Measurements from ENCODE around the gene BABAM2. TPM values are rescaled to one million over a fixed set of nuclear protein-coding genes. Genes with fewer than 3 reads are reported as not detected.

The BABAM2 gene
- total RNA-seq, 1 experiment from 2014 or later, result 46.1 TPM

DNA sequence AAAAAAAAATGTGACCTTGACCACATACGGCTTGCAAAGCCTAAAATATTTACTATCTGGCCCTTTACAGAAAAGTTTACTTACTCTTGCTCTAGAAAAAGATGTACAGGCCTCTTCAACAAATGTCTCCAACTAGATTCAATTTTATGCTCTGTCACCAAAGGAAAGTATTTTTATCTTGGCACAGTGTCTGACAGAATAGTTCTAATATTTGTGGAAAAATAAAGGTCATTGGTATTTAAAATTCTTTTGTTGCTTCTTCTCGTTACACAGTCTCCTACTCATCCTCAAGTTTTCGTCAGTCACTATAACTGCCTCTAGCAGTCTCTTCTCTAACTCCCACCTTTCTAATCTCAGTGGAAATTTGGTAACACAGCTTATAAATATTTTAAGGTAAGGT, 1.7 kb upstream of the BABAM2 start:
- DNase-seq, result no peak
- peaks cover 41% of the 10 kb centered on the region for H3K4me1 ChIP-seq (replicated peaks; ENCODE audit: insufficient read depth)
- intact Hi-C loops (cut with micrococcal nuclease; ENCODE audit: unreplicated experiment), result no loop called here
- H3K27me3 ChIP-seq (ENCODE audit: insufficient read depth, low read depth), result no peaks in the 10 kb centered on the region
- no peaks in the 10 kb centered on the region for H3K9me2 ChIP-seq (ENCODE audit: insufficient read depth)
- H3K9me3 ChIP-seq (ENCODE audit: insufficient read depth, low read depth), result no peaks in the 10 kb centered on the region
- TF ChIP-seq, protein P1, sequence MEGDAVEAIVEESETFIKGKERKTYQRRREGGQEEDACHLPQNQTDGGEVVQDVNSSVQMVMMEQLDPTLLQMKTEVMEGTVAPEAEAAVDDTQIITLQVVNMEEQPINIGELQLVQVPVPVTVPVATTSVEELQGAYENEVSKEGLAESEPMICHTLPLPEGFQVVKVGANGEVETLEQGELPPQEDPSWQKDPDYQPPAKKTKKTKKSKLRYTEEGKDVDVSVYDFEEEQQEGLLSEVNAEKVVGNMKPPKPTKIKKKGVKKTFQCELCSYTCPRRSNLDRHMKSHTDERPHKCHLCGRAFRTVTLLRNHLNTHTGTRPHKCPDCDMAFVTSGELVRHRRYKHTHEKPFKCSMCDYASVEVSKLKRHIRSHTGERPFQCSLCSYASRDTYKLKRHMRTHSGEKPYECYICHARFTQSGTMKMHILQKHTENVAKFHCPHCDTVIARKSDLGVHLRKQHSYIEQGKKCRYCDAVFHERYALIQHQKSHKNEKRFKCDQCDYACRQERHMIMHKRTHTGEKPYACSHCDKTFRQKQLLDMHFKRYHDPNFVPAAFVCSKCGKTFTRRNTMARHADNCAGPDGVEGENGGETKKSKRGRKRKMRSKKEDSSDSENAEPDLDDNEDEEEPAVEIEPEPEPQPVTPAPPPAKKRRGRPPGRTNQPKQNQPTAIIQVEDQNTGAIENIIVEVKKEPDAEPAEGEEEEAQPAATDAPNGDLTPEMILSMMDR (conservative IDR thresholded peaks at IDR 0.05), result no peak
- no peak for TF ChIP-seq EZH2 (IDR thresholded peaks at IDR 0.05; ENCODE audit: low read depth)
- peaks cover 15% of the 10 kb centered on the region for H3F3A ChIP-seq (ENCODE audit: insufficient read depth, low read depth)
- POLR2A ChIA-PET (ENCODE audit: unreplicated experiment), result interaction anchor here (0.6 to 0.7 kb wide), 2 partner anchors 362 to 506 kb away, joined by 6 to 7 read pairs; no protein-coding TSS in a partner anchor
- CTCF ChIA-PET, result no interaction called here
- no peak overlapping the region; the same call in 1 of the 2 replicates for H2AFZ ChIP-seq
- H3K36me3 ChIP-seq (ENCODE audit: low read depth), result no peaks in the 10 kb centered on the region
- H3K4me3 ChIP-seq, result peak overlapping the region; percentile 81
- H4K20me1 ChIP-seq (ENCODE audit: insufficient read depth), result no peaks in the 10 kb centered on the region
- H3K4me2 ChIP-seq, result peak overlapping the region; percentile 96
- BruUV-seq (replicated peaks), result no TSS peak
- peak overlapping the region; percentile 96 for H3K27ac ChIP-seq
- H3K79me2 ChIP-seq (ENCODE audit: low read depth), result peaks cover 46% of the 10 kb centered on the region

DNA sequence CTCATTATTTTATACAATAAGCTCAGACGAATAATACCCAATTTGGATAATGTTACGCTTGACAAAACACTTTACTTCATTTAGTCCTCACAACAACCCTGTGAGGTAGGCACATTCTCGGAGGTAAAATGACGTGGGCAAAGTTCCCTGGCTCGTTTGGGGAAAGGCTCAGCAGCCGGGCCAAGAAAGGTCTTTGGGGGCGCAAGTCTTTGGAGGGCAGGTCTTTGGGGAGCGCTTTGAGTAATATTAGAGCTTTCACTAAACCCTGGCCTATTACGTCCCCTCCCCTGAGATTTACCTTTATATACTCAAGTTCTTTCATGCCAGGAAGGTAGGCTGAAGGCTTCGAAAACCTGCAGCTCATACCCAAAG, 769 bp upstream of the BABAM2 start:
- Histone ChIP-seq H3K9me2 (ENCODE audit: insufficient read depth) (no peaks in the 10 kb centered on the region), H3F3A (ENCODE audit: insufficient read depth, low read depth) (peaks cover 15% of the 10 kb centered on the region), H3K9me3 (ENCODE audit: insufficient read depth, low read depth) (no peaks in the 10 kb centered on the region), H3K4me2 (peak overlapping the region; percentile 96), H4K20me1 (ENCODE audit: insufficient read depth) (no peaks in the 10 kb centered on the region), H3K27ac (peak overlapping the region; percentile 96), H3K27me3 (ENCODE audit: insufficient read depth, low read depth) (no peaks in the 10 kb centered on the region), H2AFZ (peak overlapping the region; percentile 79), H3K4me1 (replicated peaks; ENCODE audit: insufficient read depth) (peaks cover 41% of the 10 kb centered on the region), H3K36me3 (ENCODE audit: low read depth) (0 out of 2 replicates have a peak, but pooled peaks cover 6% of the 10 kb centered on the region), H3K79me2 (ENCODE audit: low read depth) (peaks cover 46% of the 10 kb centered on the region), H3K4me3 (peak overlapping the region; percentile 81)
- BruUV-seq (replicated peaks), result TSS peak; percentile 80
- intact Hi-C loops (cut with micrococcal nuclease; ENCODE audit: unreplicated experiment), result loop anchor here (1.0 to 5.0 kb wide), 6 partner anchors 43 to 563 kb away; no protein-coding TSS in a partner anchor
- TF ChIP-seq, protein P1 (conservative IDR thresholded peaks at IDR 0.05), result no peak
- TF ChIP-seq EZH2 (IDR thresholded peaks at IDR 0.05; ENCODE audit: low read depth), result no peak
- peak in 1 of 2 experiments; percentile 39 for DNase-seq
- ChIA-PET CTCF (no interaction called here), POLR2A (ENCODE audit: unreplicated experiment) (interaction anchor here (0.6 kb wide), 3 partner anchors 128 to 506 kb away, joined by 4 read pairs; no protein-coding TSS in a partner anchor)

DNA sequence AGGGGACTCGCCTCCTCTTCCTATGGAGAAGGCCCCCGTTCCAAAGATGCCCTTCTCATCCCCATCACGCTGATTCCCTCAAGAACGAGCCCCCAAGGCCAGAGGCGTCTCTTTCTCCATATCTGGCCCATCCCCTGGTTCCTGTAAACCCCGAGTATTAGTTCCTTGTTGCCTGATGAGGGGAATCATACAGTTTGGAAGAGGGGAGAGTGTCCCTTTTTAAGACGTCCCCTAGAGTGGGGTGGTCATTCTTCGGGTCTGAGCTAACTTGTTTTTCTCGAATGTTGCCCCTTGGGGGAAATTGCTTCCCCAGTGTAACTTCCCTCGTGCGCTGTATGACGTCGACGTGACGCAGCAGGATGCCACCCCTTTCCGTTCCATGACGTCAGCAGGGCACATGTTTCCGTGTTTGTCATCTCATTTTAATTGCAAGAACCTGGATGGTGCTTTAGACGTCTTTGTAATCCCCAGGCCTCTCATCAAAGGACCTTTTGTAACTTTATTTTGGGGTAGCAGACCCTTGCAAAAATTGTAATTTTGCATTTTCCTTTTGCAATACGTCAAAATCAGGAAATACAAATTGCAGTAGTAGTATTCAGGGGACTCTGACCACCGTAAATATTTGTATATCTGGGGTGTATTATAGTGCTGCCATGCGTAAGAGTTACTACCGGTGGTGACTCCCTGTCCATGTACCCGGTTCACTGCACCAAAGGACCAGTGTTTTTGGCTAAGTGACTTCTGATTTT, 569 bp downstream of the BABAM2 start:
- Histone ChIP-seq H3K27me3 (ENCODE audit: insufficient read depth, low read depth) (no peaks in the 10 kb centered on the region), H4K20me1 (ENCODE audit: insufficient read depth) (no peaks in the 10 kb centered on the region), H3F3A (ENCODE audit: insufficient read depth, low read depth) (peaks cover 15% of the 10 kb centered on the region), H3K36me3 (ENCODE audit: low read depth) (0 out of 2 replicates have a peak, but pooled peaks cover 15% of the 10 kb centered on the region), H3K79me2 (ENCODE audit: low read depth) (peaks cover 46% of the 10 kb centered on the region), H2AFZ (peak overlapping the region; percentile 93), H3K4me1 (replicated peaks; ENCODE audit: insufficient read depth) (peaks cover 35% of the 10 kb centered on the region), H3K27ac (peak overlapping the region; percentile 96), H3K9me3 (ENCODE audit: insufficient read depth, low read depth) (no peaks in the 10 kb centered on the region), H3K4me3 (peak overlapping the region; percentile 81), H3K4me2 (peak overlapping the region; percentile 96), H3K9me2 (ENCODE audit: insufficient read depth) (no peaks in the 10 kb centered on the region)
- TF ChIP-seq EZH2 (IDR thresholded peaks at IDR 0.05; ENCODE audit: low read depth), result no peak
- TF ChIP-seq, protein P1 (conservative IDR thresholded peaks at IDR 0.05), result no peak
- ChIA-PET POLR2A (ENCODE audit: unreplicated experiment) (interaction anchor here (0.6 to 0.9 kb wide), 5 partner anchors 68 to 617 kb away, joined by 3 to 7 read pairs (median 4); partner anchors contain the start of gene FOSL2), CTCF (interaction anchor here (0.7 kb wide), 1 partner anchor 91 kb away, joined by 3 read pairs; no protein-coding TSS in a partner anchor)
- intact Hi-C loops (cut with micrococcal nuclease; ENCODE audit: unreplicated experiment), result loop anchor here (1.0 to 5.0 kb wide), 7 partner anchors 42 to 561 kb away; no protein-coding TSS in a partner anchor
- DNase-seq, result peak; percentile 53 to 66
- BruUV-seq (replicated peaks), result TSS peak; percentile 82
